Stimulated activated CD8-positive, alpha-beta memory T cell treated with anti-CD3 and anti-CD28 coated beads, Interleukin-4, amount 100 ng/mL, for 24 hours (primary cell): ENCODE measurements around the gene ALKBH3.

Experiments used
- DNase-seq: peaks from one replicate; pipeline ENCODE4 v3.0.0-alpha.2; 2020; ENCODE audit warnings: low read depth

The ALKBH3 gene

DNA sequence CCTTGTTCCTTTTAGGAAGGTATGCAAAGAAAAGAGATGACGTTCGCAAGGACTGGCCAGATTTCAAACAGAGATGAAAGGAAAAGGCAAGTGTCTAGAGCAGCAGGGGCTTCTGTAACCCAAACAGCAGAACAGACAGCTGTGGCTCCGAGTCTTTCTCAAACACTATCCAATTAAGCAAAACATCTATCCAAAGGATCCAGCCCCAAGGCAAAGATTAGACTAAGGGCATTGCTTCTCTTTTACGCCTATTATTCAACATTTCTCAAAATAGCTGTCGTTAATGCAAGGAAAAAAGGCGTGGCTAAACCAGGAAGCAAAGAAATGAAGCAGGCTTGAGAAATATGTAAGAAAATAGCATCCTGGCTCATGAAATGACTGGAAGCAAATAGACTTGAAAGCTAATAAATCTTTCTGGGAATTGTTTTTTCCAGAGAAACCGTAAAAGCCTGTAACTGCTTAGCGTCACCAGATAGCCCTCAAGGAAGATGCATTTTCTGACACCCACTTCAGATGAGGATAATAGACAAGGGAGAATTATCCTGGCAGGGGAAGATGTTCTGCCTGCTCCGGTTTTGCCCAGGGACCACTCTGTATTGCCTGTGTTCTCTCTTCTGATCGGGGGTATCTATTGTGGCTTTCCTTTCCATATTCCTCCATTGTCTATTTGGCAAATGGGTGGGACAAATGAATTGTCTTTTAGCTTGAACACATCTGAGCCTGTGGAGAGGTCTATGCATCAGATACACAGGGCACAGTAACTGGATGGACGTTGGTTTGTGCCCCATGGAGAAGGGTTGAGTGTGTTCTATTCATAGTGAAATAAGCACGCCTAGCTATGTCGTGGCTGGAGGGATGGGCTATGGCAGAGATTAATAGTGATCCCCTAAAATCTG, 82.0 kb downstream of the ALKBH3 start:
- DNase-seq: no peak

DNA sequence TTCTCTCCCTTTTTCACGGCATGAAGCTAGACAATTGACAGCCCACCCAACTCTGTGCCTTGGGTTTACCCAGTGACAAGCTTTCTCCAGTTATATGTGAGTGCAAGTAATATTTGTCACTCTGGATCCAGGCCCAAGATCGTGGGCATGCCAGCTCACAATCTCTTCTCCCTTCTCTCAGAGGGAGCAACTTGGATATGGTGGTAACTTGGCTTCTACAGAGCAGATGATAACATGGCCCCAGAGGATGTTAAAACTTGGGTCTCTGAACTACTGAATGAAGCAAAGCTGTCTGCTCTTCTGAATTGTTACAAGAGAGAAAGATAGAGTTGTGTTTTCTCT, 82.6 kb downstream of the ALKBH3 start:
- DNase-seq: no peak

DNA sequence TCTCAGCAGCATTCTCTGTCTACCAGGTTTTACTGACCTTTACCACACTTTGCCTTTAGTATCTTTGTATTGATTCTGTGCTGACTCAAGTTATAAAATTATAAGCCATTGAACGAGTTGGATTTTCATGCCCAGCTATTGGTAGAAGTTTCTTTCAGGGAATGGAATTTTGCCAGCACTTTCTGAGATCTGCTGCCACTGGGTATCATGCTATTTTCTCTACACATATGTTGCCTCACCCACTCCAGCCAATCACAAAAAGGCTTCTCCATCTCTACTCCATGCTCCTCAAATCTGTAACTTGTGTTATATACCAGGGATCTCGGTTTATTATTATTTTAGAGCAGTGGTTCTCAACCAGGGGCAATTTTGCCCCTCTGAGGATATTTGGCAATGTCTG, 87.0 kb downstream of the ALKBH3 start:
- DNase-seq: no peak

DNA sequence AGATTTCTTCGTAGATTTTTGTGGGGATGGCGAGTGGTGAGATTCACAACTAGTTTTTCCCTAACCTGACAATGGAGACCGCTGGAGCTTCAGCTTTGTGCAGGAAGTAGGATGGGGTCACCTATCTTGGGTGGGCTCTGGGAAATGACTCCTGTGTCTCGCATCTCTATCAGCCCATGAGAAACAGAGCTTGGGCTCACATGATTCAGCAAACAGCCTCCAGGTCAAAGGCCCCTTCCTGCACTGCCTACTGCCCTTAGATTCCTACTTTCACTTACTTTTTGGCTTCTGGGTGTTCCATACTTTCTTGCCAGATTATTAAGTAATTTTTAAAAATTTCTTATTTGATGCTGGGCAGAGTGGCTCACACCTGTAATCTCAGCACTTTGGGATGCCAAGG, 88.1 kb downstream of the ALKBH3 start:
- DNase-seq: no peak

DNA sequence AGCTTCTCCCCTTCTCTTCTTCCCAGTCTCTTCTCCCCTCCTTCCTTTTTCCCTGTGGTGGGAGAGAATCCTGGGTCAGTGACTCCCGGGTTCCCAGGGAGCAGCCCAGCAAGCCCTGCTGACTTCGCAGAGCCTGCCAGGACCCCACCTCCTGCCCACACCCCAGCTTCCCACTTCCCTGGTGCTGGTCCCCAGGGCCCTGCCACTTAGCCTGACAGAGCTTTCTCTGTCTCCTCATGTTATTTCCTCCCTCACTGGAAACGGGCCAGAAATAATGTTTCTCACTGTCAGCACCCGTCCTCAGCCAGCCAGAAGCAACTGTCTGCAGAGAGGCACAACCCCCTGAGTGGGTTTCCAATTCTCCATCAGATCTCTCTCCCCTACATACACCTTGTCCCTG, 88.9 kb downstream of the ALKBH3 start:
- DNase-seq: no peak
